H1 (cell line): ENCODE results near the gene MUC22. TPM values are rescaled to one million over a fixed set of nuclear protein-coding genes. Genes with fewer than 3 reads are reported as not detected.

Experiments used
- CTCF ChIA-PET: fragments of 300-600 bp; sonication (Branson Sonifier 250); formaldehyde crosslinking; loops from one replicate; lab custom pipeline; 2021; ENCODE audit not compliant: partially characterized antibody; lab: Charles Lee
- POLR2A ChIA-PET: fragments of 300-600 bp; sonication (Branson Sonifier 250); formaldehyde crosslinking; loops from one replicate; lab custom pipeline; 2021; ENCODE audit warnings: inconsistent platforms; ENCODE audit not compliant: partially characterized antibody; lab: Charles Lee
- DNase-seq, 2 experiments: peaks; one replicate each; pipeline versions ENCODE4 v3.0.0 to v3.0.0-alpha.2; 2010 to 2022; ENCODE audit warnings: low spot score in 2 of 2, low read depth in 1 of 2, mixed read lengths in 1 of 2
- FAIRE-seq: peaks from 2 replicates; lab custom pipeline; 2011; peaks lifted over from hg19 to GRCh38; lab: Jason Lieb, UNC
- H2AFZ ChIP-seq: 2 replicates; pipeline ENCODE4 v1.8.1; 2012; ENCODE audit warnings: low read length, inconsistent platforms
- H2AK5ac ChIP-seq: 2 replicates; pipeline ENCODE4 v1.6.1; 2013; ENCODE audit warnings: low read depth, low read length
- H2BK120ac ChIP-seq: replicated peaks from 2 replicates; pipeline ENCODE3; 2013; ENCODE audit warnings: low read depth, low read length, inconsistent platforms
- H2BK12ac ChIP-seq: 2 replicates; pipeline ENCODE4 v1.6.1; 2013; ENCODE audit warnings: low read depth, low read length
- H2BK15ac ChIP-seq: 2 replicates; pipeline ENCODE4 v1.6.1; 2013; ENCODE audit warnings: low read length
- H2BK20ac ChIP-seq: 2 replicates; pipeline ENCODE4 v1.6.1; 2013; ENCODE audit warnings: low read length
- H2BK5ac ChIP-seq: 2 replicates; pipeline ENCODE4 v1.6.1; 2013; ENCODE audit warnings: low read depth, low read length
- H3K14ac ChIP-seq: 2 replicates; pipeline ENCODE4 v1.6.1; 2013; ENCODE audit warnings: inconsistent platforms; ENCODE audit not compliant: insufficient read length
- H3K18ac ChIP-seq: 2 replicates; pipeline ENCODE4 v1.6.1; 2013; ENCODE audit warnings: low read length; ENCODE audit errors: extremely low read depth
- H3K23ac ChIP-seq: 2 replicates; pipeline ENCODE4 v1.6.1; 2013; ENCODE audit warnings: inconsistent platforms; ENCODE audit not compliant: insufficient read length
- H3K23me2 ChIP-seq: 2 replicates; pipeline ENCODE4 v1.6.1; 2013; ENCODE audit warnings: low read depth, low read length
- H3K27ac ChIP-seq: 2 replicates; pipeline ENCODE4 v1.6.1; 2011; ENCODE audit warnings: low read depth, low read length, inconsistent platforms
- H3K27me3 ChIP-seq, 4 experiments: replicated peaks in 1 of 4; 1 replicate in 1 of 4; 2 replicates in 3 of 4; pipeline versions ENCODE4 v1.6.1 to v1.8.1; 2011 to 2013; ENCODE audit warnings: low read length in 3 of 4, mild to moderate bottlenecking in 3 of 4, inconsistent platforms in 2 of 4, mixed read lengths in 2 of 4, moderate library complexity in 1 of 4; ENCODE audit not compliant: control insufficient read depth in 3 of 4, insufficient read depth in 3 of 4; ENCODE audit errors: extremely low read depth in 1 of 4
- H3K36me3 ChIP-seq, 4 experiments: 2 replicates each; pipeline versions ENCODE4 v1.6.1 to v1.8.1; 2011 to 2013; ENCODE audit warnings: mild to moderate bottlenecking in 4 of 4, low read length in 3 of 4, moderate library complexity in 2 of 4, control low read depth in 1 of 4, inconsistent platforms in 1 of 4; ENCODE audit not compliant: insufficient read depth in 4 of 4, control insufficient read depth in 2 of 4
- H3K4ac ChIP-seq: replicated peaks from 2 replicates; pipeline ENCODE3; 2013; ENCODE audit warnings: low read length, low read depth, mixed read lengths, inconsistent platforms; ENCODE audit not compliant: insufficient read length
- H3K4me1 ChIP-seq, 4 experiments: replicated peaks in 1 of 4; 1 replicate in 1 of 4; 2 replicates in 3 of 4; pipeline versions ENCODE4 v1.6.1 to v1.8.1; 2011 to 2013; ENCODE audit warnings: low read length in 3 of 4, inconsistent platforms in 2 of 4, mixed read lengths in 1 of 4; ENCODE audit not compliant: insufficient read depth in 4 of 4, control insufficient read depth in 3 of 4
- H3K4me2 ChIP-seq, 2 experiments: 2 replicates each; pipeline versions ENCODE4 v1.6.1 to v1.8.1; 2011 to 2013; ENCODE audit warnings: low read depth in 2 of 2, low read length in 2 of 2, control low read depth in 1 of 2, inconsistent platforms in 1 of 2, mild to moderate bottlenecking in 1 of 2; ENCODE audit not compliant: insufficient read depth in 1 of 2
- H3K4me3 ChIP-seq, 4 experiments: fragments of 200-600, 300-600 bp in 1 of 4; sonication (generic), shearing (Covaris generic), sonication (Bioruptor Twin) in 1 of 4; 2 replicates each; pipeline versions ENCODE4 v1.5.1 to v1.8.1; 2011 to 2016; ENCODE audit warnings: low read length in 4 of 4, low read depth in 3 of 4, control low read depth in 2 of 4, inconsistent platforms in 2 of 4, mild to moderate bottlenecking in 2 of 4, mixed read lengths in 1 of 4, moderate library complexity in 1 of 4; ENCODE audit not compliant: insufficient read depth in 2 of 4; ENCODE audit errors: extremely low read depth in 1 of 4
- H3K56ac ChIP-seq: replicated peaks from 2 replicates; pipeline ENCODE3; 2013; ENCODE audit warnings: low read depth, mild to moderate bottlenecking, mixed read lengths, low read length, inconsistent platforms; ENCODE audit not compliant: insufficient read length
- H3K79me1 ChIP-seq: 2 replicates; pipeline ENCODE4 v1.6.1; 2013; ENCODE audit warnings: low read depth, low read length, control low read depth
- H3K79me2 ChIP-seq, 2 experiments: 2 replicates each; pipeline versions ENCODE4 v1.6.1 to v1.8.1; 2012 to 2013; ENCODE audit warnings: low read length in 2 of 2, mild to moderate bottlenecking in 2 of 2, inconsistent platforms in 1 of 2; ENCODE audit not compliant: insufficient read depth in 2 of 2, control insufficient read depth in 1 of 2
- H3K9ac ChIP-seq, 4 experiments: replicated peaks in 1 of 4; 1 replicate in 1 of 4; 2 replicates in 3 of 4; pipeline versions ENCODE4 v1.6.1 to v1.8.1; 2011 to 2013; ENCODE audit warnings: low read depth in 3 of 4, low read length in 3 of 4, control low read depth in 2 of 4, mild to moderate bottlenecking in 2 of 4, moderate library complexity in 2 of 4, inconsistent platforms in 1 of 4; ENCODE audit errors: extremely low read depth in 1 of 4
- H3K9me3 ChIP-seq, 2 experiments: 2 replicates each; pipeline versions ENCODE4 v1.6.1 to v1.8.1; 2012 to 2013; ENCODE audit warnings: mild to moderate bottlenecking in 2 of 2, moderate library complexity in 2 of 2, control low read depth in 1 of 2, inconsistent platforms in 1 of 2, low read depth in 1 of 2, low read length in 1 of 2, mixed read lengths in 1 of 2; ENCODE audit not compliant: insufficient read depth in 2 of 2
- H4K20me1 ChIP-seq, 2 experiments: replicated peaks in 1 of 2; 2 replicates each; pipeline versions ENCODE3 to v1.8.1; 2011 to 2013; ENCODE audit warnings: inconsistent platforms in 2 of 2, low read length in 2 of 2, mild to moderate bottlenecking in 1 of 2; ENCODE audit not compliant: insufficient read depth in 2 of 2, control insufficient read depth in 1 of 2
- H4K5ac ChIP-seq: 2 replicates; pipeline ENCODE4 v1.6.1; 2013; ENCODE audit warnings: low read length, low read depth, mixed read lengths, inconsistent platforms; ENCODE audit not compliant: insufficient read length
- H4K8ac ChIP-seq: 2 replicates; pipeline ENCODE4 v1.8.0; 2013; ENCODE audit warnings: mild to moderate bottlenecking, moderate library complexity, low read length, inconsistent platforms; ENCODE audit not compliant: insufficient read depth; ENCODE audit errors: extremely low read depth
- H4K91ac ChIP-seq: replicated peaks from 2 replicates; pipeline ENCODE3; 2013; ENCODE audit warnings: low read length, mixed read lengths, inconsistent platforms; ENCODE audit not compliant: insufficient read length
- ATF3 ChIP-seq: IDR thresholded peaks from 2 replicates; pipeline ENCODE4 v1.6.1; 2011; ENCODE audit warnings: low read depth, mild to moderate bottlenecking, low read length; ENCODE audit not compliant: insufficient read depth
- CREB1 ChIP-seq: IDR thresholded peaks from 2 replicates; pipeline ENCODE4 v1.6.1; 2012; ENCODE audit warnings: inconsistent platforms
- JUND ChIP-seq: IDR thresholded peaks from 2 replicates; pipeline ENCODE4 v1.6.1; 2011; ENCODE audit warnings: mild to moderate bottlenecking, improper control_type of control experiment, low read length
- KDM1A ChIP-seq: fragments of 200-600, 300-600 bp; sonication (generic); IDR thresholded peaks from 2 replicates; pipeline ENCODE4 v1.7.1; 2016; ENCODE audit warnings: mild to moderate bottlenecking, low read length, borderline replicate concordance
- NRF1 ChIP-seq: IDR thresholded peaks from 2 replicates; pipeline ENCODE4 v1.6.1; 2011; ENCODE audit warnings: mild to moderate bottlenecking, low read depth, low read length, improper control_type of control experiment
- POLR2AphosphoS5 ChIP-seq: IDR thresholded peaks from 2 replicates; pipeline ENCODE4 v1.6.1; 2011; ENCODE audit warnings: low read depth, low read length
- RBBP5 ChIP-seq: IDR thresholded peaks from 2 replicates; pipeline ENCODE4 v1.7.1; 2012; ENCODE audit warnings: low read depth, mild to moderate bottlenecking, inconsistent platforms, low read length, moderate library complexity, borderline replicate concordance
- RFX5 ChIP-seq: IDR thresholded peaks from 2 replicates; pipeline ENCODE4 v1.6.1; 2011; ENCODE audit warnings: low read depth, low read length, improper control_type of control experiment, borderline replicate concordance
- RXRA ChIP-seq: IDR thresholded peaks from 2 replicates; pipeline ENCODE4 v1.6.1; 2011; ENCODE audit warnings: low read depth, mild to moderate bottlenecking, low read length, moderate library complexity; ENCODE audit not compliant: insufficient read depth
- SAP30 ChIP-seq: fragments of 300-600 bp; sonication (generic); IDR thresholded peaks from 2 replicates; pipeline ENCODE4 v1.7.1; 2012; ENCODE audit warnings: low read length, moderate library complexity, mild to moderate bottlenecking, inconsistent platforms; ENCODE audit not compliant: insufficient read depth, insufficient replicate concordance
- SIN3A ChIP-seq, 2 experiments: IDR thresholded peaks in 1 of 2; conservative IDR thresholded peaks in 1 of 2; 2 replicates each; pipeline ENCODE4 v1.6.1; 2011 to 2012; ENCODE audit warnings: low read length in 2 of 2, improper control_type of control experiment in 1 of 2, low read depth in 1 of 2, mild to moderate bottlenecking in 1 of 2
- ZNF274 ChIP-seq: IDR thresholded peaks from 2 replicates; pipeline ENCODE4 v1.7.0; 2012; ENCODE audit warnings: low read length, borderline replicate concordance; ENCODE audit errors: extremely low read depth
- WGBS, 2 experiments: shearing (Covaris generic) in 1 of 2; methylation state at CpG; one replicate each; pipeline versions ENCODE4 v1.1.6 to v1.1.7; 2013 to 2015; ENCODE audit warnings: low lambda C conversion rate in 2 of 2, mixed read lengths in 2 of 2, inconsistent platforms in 1 of 2, low coverage in 1 of 2, missing lambda C conversion rate in 1 of 2; ENCODE audit not compliant: insufficient replicate concordance in 2 of 2, insufficient coverage in 1 of 2, insufficient read length in 1 of 2; ENCODE audit errors: extremely low coverage in 1 of 2, missing lambda C conversion rate in 1 of 2; 5-methylcytosine and 5-hydroxymethylcytosine counted together
- polyA plus RNA-seq, 7 experiments: library from polyadenylated mRNA; depleted of rRNA in 3 of 7; stranded (reverse) in 5 of 7; unstranded in 2 of 7; fragments of >200 nt in 5 of 7; fragments of 200-250 nt in 2 of 7; gene quantifications; 1 replicate in 5 of 7; 2 replicates in 1 of 7; 4 replicates in 1 of 7; pipeline versions ENCODE4 v1.2.1 to v1.2.3, GENCODE V29; 2011 to 2013; ENCODE audit warnings: missing spikeins in 2 of 7, mixed read lengths in 2 of 7
- total RNA-seq: library from RNA; stranded (reverse); fragmentation: NEBNext Ultra II Directional; extraction: Animal tissue kit (Norgen Biotek cat#: 25700); gene quantifications from 2 replicates; pipeline ENCODE4 v1.2.1, GENCODE V29; 2021

The MUC22 gene
- total and polyA plus RNA-seq, 2 of the 8 experiments (the other 6 are each of a cell fraction or from before 2014, with no cell fraction given), result 0.02 TPM; not detected in 1

- no peak for FAIRE-seq
- H3K79me2 ChIP-seq, result no peaks in the 10 kb centered on the region
- no peaks in the 10 kb centered on the region for H3K79me1 ChIP-seq
- CTCF ChIA-PET, result interaction anchor here (1.0 to 1.3 kb wide), 6 partner anchors 11 to 94 kb away, joined by 3 read pairs; no protein-coding TSS in a partner anchor
- H3K4me1 ChIP-seq, result peaks cover 0 to 2% (median under 1%) of the 10 kb centered on the region in 4 experiments; a peak in 3 of 7 replicates
- H4K20me1 ChIP-seq, result no peaks in the 10 kb centered on the region
- H2BK120ac ChIP-seq, result no peak overlapping the region
- no peaks in the 10 kb centered on the region for H3K9me3 ChIP-seq
- H4K91ac ChIP-seq, result no peak overlapping the region
- no peak overlapping the region for H3K56ac ChIP-seq
- no peaks in the 10 kb centered on the region for H3K27me3 ChIP-seq
- H4K8ac ChIP-seq, result no peak overlapping the region
- no peak overlapping the region for H3K4me3 ChIP-seq
- H3K4me2 ChIP-seq, result no peak overlapping the region
- H2AK5ac ChIP-seq, result no peak overlapping the region
- H3K18ac ChIP-seq, result no peak overlapping the region
- no peak overlapping the region for H3K4ac ChIP-seq
- H3K27ac ChIP-seq, result no peak overlapping the region
- POLR2A ChIA-PET, result no interaction called here
- no peak overlapping the region for H2BK12ac ChIP-seq
- H3K36me3 ChIP-seq, result no peaks in the 10 kb centered on the region
- no peak overlapping the region for H3K23ac ChIP-seq
- no peak overlapping the region for H4K5ac ChIP-seq
- DNase-seq, result no peak
- no peak overlapping the region for H2AFZ ChIP-seq
- no peaks in the 10 kb centered on the region for H3K23me2 ChIP-seq
- H3K9ac ChIP-seq, result no peak overlapping the region
- H2BK20ac ChIP-seq, result no peak overlapping the region
- no peak overlapping the region for H2BK15ac ChIP-seq
- 92% methylated on average over 5 of the region's 5 CpGs; no CpG with 5 or more reads in 1 of the 2 experiments for WGBS, 2 experiments
- no peak overlapping the region for H2BK5ac ChIP-seq
- no peak for TF ChIP-seq KDM1A
- no peak for TF ChIP-seq CREB1
- TF ChIP-seq SIN3A (conservative IDR thresholded peaks at IDR 0.05 in 1 of 2, IDR thresholded peaks at IDR 0.05 in 1 of 2; ENCODE audit: low read depth in 1 of 2, low read length in 2 of 2), result no peak
- no peak for TF ChIP-seq RFX5
- TF ChIP-seq SAP30, result no peak
- TF ChIP-seq ZNF274, result no peak
- TF ChIP-seq RBBP5, result no peak
- no peak for TF ChIP-seq NRF1
- no peak for TF ChIP-seq JUND
- TF ChIP-seq ATF3, result no peak
- TF ChIP-seq POLR2AphosphoS5, result no peak
- TF ChIP-seq RXRA, result no peak
- no peak overlapping the region for H3K14ac ChIP-seq
These were observed 24.8 kb upstream of the MUC22 start for GRCh38 chr6:30985490-30985889.
